Gastroesophageal sphincter (tissue), 4 donors: ENCODE data around the gene MAP6. TPM values are rescaled to one million over a fixed set of nuclear protein-coding genes. Genes with fewer than 3 reads are reported as not detected.

Experiments used
- ATAC-seq: fragments of 150-250 bp; one replicate; pipeline ENCODE4 v1.9.1; 2016; ENCODE audit warnings: mild to moderate bottlenecking, moderate library complexity
- H3K27ac ChIP-seq, 4 donors: fragments of 200-600 bp; sonication (generic) in 3 of 4; 1 replicate in 3 of 4; 2 replicates in 1 of 4; pipeline ENCODE4 v1.5.1; 2016 to 2019
- H3K27me3 ChIP-seq: fragments of 200-600 bp; sonication (generic); one replicate; pipeline ENCODE4 v1.5.1; 2019
- H3K36me3 ChIP-seq, 2 donors: fragments of 200-600 bp; sonication (generic); one replicate each; pipeline ENCODE4 v1.5.1; 2019; ENCODE audit warnings: control low read depth in 1 of 2
- H3K4me1 ChIP-seq, 3 donors: fragments of 200-600 bp; sonication (generic); 1 replicate in 2 of 3; 2 replicates in 1 of 3; pipeline ENCODE4 v1.5.1; 2016 to 2019; ENCODE audit warnings: control low read depth in 2 of 3
- H3K4me3 ChIP-seq, 2 donors: fragments of 200-600 bp; sonication (generic); one replicate each; pipeline ENCODE4 v1.5.1; 2019; ENCODE audit warnings: mild to moderate bottlenecking in 1 of 2, moderate library complexity in 1 of 2
- H3K9me3 ChIP-seq, 3 donors: fragments of 200-600 bp; sonication (generic); one replicate each; pipeline ENCODE4 v1.5.1; 2017 to 2019; ENCODE audit warnings: control low read depth in 2 of 3
- EP300 ChIP-seq: sonication (generic); formaldehyde crosslinking; IDR thresholded peaks from one replicate; pipeline ENCODE4 v1.6.1; 2017; ENCODE audit warnings: antibody characterized with exemption, mild to moderate bottlenecking
- POLR2A ChIP-seq, 2 donors: fragments of 450-650 bp; IDR thresholded peaks; one replicate each; pipeline ENCODE4 v1.6.1; 2017; ENCODE audit warnings: antibody characterized with exemption in 2 of 2, mild to moderate bottlenecking in 2 of 2, moderate library complexity in 1 of 2
- POLR2AphosphoS5 ChIP-seq: sonication (generic); formaldehyde crosslinking; IDR thresholded peaks from one replicate; pipeline ENCODE4 v1.6.1; 2017; ENCODE audit warnings: antibody characterized with exemption
- WGBS, 2 donors: methylation state at CpG; one replicate each; pipeline ENCODE4 v1.1.5; 2018; ENCODE audit warnings: low coverage in 1 of 2; 5-methylcytosine and 5-hydroxymethylcytosine counted together
- total RNA-seq, 4 donors: library from RNA; depleted of rRNA; stranded (reverse); fragments of >200 nt; gene quantifications; one replicate each; pipeline ENCODE4 v1.1.0, GENCODE V29; 2016
- TF ChIP-seq, protein P1 (sequence below), 4 experiments: fragments of 200-600 bp in 2 of 4; fragments of 450-650 bp in 2 of 4; sonication (generic) in 1 of 4; IDR thresholded peaks; one replicate each; pipeline ENCODE4 v1.5.1; 2017 to 2019; ENCODE audit warnings: antibody characterized with exemption in 4 of 4, mild to moderate bottlenecking in 2 of 4, moderate library complexity in 2 of 4

The MAP6 gene
- total RNA-seq: 10 to 100 TPM; 23.3 to 35.5 (median 25.5) TPM

DNA sequence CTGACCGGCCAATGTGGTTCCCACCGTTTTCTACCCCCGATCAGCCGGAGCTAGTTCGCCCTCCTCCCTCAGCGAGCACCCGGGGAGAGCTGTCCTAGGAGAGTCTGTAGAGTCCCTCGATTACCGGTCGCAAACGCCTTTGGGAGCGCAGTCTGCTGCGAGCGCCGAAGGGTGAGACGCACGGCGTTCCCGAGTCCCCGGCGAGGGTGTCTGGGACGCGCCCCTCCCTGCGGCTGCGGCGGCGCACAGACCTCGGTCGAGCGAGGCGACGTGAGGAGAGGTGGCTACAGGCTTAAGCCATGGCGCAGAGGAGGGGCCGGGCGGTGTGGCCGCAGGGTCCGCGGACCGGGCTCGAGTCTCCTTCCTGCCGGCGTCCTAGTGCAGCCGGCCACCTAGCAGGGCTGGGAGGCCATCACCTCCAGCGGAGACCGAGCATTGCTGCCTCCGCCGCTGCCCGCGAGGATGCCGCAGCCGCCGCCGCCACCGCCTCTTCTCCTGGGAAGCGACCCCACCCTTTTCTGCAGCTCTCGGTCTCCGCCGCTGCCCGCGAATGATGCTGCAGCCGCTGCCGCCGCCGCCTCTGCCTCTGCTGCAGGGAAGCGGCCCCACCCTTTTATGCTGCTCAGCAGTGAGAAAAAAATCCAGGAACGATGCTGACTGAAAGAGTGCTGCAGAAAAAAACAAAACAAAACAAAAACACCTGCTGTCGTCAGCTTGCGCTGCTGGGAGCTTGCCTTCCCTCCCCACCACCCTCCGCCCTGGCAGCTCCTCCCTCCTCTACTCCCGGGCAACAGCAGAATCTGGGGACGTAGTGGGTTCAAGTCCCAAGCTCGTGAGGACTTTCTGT is at the start of gene MAP6:
Gene MAP6, minus strand, starts transcription at position 588 of the 847 bp plus-strand sequence. CDS start 669 bp downstream, outside the sequence.
- whole genome bisulfite sequencing, 2 donors: 0 to 10% methylated on average over 4 to 8 of the region's 72 CpGs
- peak within 1 kb of the TSS in 3 of 4 donors; percentile 65 to 85 (median 81) for H3K27ac ChIP-seq
- TF ChIP-seq, protein P1, sequence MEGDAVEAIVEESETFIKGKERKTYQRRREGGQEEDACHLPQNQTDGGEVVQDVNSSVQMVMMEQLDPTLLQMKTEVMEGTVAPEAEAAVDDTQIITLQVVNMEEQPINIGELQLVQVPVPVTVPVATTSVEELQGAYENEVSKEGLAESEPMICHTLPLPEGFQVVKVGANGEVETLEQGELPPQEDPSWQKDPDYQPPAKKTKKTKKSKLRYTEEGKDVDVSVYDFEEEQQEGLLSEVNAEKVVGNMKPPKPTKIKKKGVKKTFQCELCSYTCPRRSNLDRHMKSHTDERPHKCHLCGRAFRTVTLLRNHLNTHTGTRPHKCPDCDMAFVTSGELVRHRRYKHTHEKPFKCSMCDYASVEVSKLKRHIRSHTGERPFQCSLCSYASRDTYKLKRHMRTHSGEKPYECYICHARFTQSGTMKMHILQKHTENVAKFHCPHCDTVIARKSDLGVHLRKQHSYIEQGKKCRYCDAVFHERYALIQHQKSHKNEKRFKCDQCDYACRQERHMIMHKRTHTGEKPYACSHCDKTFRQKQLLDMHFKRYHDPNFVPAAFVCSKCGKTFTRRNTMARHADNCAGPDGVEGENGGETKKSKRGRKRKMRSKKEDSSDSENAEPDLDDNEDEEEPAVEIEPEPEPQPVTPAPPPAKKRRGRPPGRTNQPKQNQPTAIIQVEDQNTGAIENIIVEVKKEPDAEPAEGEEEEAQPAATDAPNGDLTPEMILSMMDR (IDR thresholded peaks at IDR 0.05): peak in 1 of 4 experiments; percentile 16
- TF ChIP-seq POLR2AphosphoS5 (no peak), EP300 (no peak), POLR2A (IDR thresholded peaks at IDR 0.05) (no peak)

DNA sequence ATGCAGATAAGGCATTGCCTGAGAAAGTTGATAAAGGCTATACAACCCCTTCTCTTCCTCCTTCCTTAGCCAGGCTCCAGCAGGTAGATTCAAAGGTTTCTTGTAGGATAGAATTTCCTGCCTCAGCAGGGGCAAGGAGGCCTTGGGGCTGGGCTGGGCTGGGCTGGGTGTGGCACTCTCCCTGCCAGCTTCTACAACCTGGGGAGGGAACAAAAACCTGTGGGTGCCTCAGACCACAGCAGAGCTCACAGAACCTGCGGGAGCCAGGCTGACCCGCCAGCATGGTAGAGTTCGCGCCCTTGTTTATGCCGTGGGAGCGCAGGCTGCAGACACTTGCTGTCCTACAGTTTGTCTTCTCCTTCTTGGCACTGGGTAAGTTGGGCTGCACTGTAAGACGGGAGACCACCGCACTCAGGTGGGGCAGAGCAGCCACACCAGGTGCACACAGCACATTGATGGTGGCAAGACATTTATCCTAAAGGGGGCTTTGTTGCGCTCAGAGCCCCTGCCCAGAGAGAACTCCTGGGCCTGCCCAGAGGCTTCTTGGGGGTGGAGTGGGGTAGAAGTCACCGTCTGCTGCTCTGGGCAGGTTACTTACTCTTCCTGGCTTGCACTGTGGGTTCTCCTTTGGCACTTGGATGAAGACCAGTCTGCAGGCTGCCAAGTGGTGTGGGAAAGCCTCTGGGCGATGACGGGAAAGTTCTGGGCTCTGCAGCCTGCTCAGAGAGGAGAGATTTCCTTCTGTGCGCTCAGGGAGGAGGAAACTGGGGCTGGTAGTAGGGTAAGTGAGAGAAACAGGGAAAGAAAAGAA is 49.0 kb upstream of the MAP6 start, which contains the start of gene MOGAT2:
Gene MOGAT2, plus strand, starts transcription at position 231 of the 811 bp plus-strand sequence. Its CDS starts 51 bp downstream, at position 282.
- Histone ChIP-seq H3K36me3 (no peaks in the 10 kb centered on the region), H3K4me3 (no peak within 1 kb of the TSS), H3K9me3 (no peaks in the 10 kb centered on the region), H3K27ac (no peak within 1 kb of the TSS), H3K27me3 (no peaks in the 10 kb centered on the region), H3K4me1 (no peaks in the 10 kb centered on the region)
- WGBS, 2 donors: no CpG with 5 or more reads among the region's 13 CpGs
- no peak for ATAC-seq
- TF ChIP-seq EP300: no peak
- TF ChIP-seq, protein P1 (IDR thresholded peaks at IDR 0.05): no peak
- no peak for TF ChIP-seq POLR2AphosphoS5
- no peak for TF ChIP-seq POLR2A (IDR thresholded peaks at IDR 0.05)

More for the DNA sequence above, at the start of gene MAP6:
- peaks cover 7% of the 10 kb centered on the region for H3K27me3 ChIP-seq
- H3K4me3 ChIP-seq: peak within 1 kb of the TSS; percentile 40 to 71
- peak; percentile 49 for ATAC-seq
- H3K4me1 ChIP-seq: peaks cover 0 to 34% (median 7%) of the 10 kb centered on the region in 3 donors
- no peaks in the 10 kb centered on the region for H3K36me3 ChIP-seq
- H3K9me3 ChIP-seq: no peaks in the 10 kb centered on the region

DNA sequence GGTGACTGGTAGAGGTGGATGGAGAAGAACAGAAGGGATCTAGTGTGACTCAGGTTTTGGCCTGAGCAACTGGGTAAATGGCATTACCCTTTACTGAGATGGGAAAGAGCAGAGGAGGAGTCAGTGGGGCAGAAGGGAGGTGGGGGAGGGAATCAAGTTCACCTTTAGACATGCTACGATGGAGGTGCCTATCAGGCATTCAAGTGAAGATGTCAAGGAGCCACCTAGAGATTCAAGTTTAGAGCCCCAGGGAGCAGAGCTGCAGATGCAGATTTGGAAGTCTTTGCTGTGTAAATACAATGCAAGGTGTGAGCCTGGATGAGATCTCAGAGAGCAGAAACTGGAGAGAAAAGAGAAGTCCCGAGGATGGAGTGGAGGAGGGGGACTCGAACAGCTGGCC is 47.8 kb upstream of the MAP6 start:
- no peak for ATAC-seq
- TF ChIP-seq POLR2A (IDR thresholded peaks at IDR 0.05): no peak
- TF ChIP-seq EP300: no peak
- TF ChIP-seq, protein P1 (IDR thresholded peaks at IDR 0.05): no peak
- TF ChIP-seq POLR2AphosphoS5: no peak
- Histone ChIP-seq H3K4me3 (no peak overlapping the region), H3K27me3 (no peaks in the 10 kb centered on the region), H3K36me3 (no peaks in the 10 kb centered on the region), H3K27ac (no peak overlapping the region), H3K9me3 (no peaks in the 10 kb centered on the region), H3K4me1 (no peaks in the 10 kb centered on the region)
- WGBS, 2 donors: 63 to 87% methylated on average over 2 to 3 of the region's 3 CpGs

DNA sequence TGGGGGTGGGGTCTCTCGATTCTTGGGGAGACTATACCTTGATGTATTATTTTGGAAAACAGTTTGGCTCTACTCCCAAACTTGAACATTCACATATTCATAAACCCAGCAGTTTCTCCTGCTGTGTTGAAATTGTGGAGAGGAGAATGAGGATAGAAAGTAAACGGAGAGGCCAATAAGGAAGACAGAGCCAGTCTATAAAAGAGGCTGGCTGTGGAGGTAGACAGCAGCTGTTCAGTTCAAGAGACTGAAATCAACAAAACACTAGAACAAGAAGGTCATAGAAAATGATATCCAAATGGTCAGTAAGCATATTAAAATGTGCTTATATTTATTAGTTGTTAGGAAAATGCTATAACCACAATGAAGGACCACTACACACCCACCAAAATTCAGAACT is 46.9 kb upstream of the MAP6 start:
- Histone ChIP-seq H3K4me1 (no peaks in the 10 kb centered on the region), H3K27me3 (no peaks in the 10 kb centered on the region), H3K27ac (no peak overlapping the region), H3K4me3 (no peak overlapping the region), H3K9me3 (no peaks in the 10 kb centered on the region), H3K36me3 (no peaks in the 10 kb centered on the region)
- WGBS, 2 donors: 56 to 76% methylated on average over 2 of the region's 2 CpGs
- no peak for ATAC-seq
- TF ChIP-seq, protein P1 (IDR thresholded peaks at IDR 0.05): no peak
- no peak for TF ChIP-seq POLR2AphosphoS5
